Gastroesophageal sphincter (tissue), 4 donors: ENCODE results near the gene IZUMO1R. TPM values are rescaled to one million over a fixed set of nuclear protein-coding genes. Genes with fewer than 3 reads are reported as not detected.

Experiments used
- ATAC-seq: fragments of 150-250 bp; one replicate; pipeline ENCODE4 v1.9.1; 2016; ENCODE audit warnings: mild to moderate bottlenecking, moderate library complexity
- H3K27ac ChIP-seq, 4 donors: fragments of 200-600 bp; sonication (generic) in 3 of 4; 1 replicate in 3 of 4; 2 replicates in 1 of 4; pipeline ENCODE4 v1.5.1; 2016 to 2019
- H3K27me3 ChIP-seq: fragments of 200-600 bp; sonication (generic); one replicate; pipeline ENCODE4 v1.5.1; 2019
- H3K36me3 ChIP-seq, 2 donors: fragments of 200-600 bp; sonication (generic); one replicate each; pipeline ENCODE4 v1.5.1; 2019; ENCODE audit warnings: control low read depth in 1 of 2
- H3K4me1 ChIP-seq, 3 donors: fragments of 200-600 bp; sonication (generic); 1 replicate in 2 of 3; 2 replicates in 1 of 3; pipeline ENCODE4 v1.5.1; 2016 to 2019; ENCODE audit warnings: control low read depth in 2 of 3
- H3K4me3 ChIP-seq, 2 donors: fragments of 200-600 bp; sonication (generic); one replicate each; pipeline ENCODE4 v1.5.1; 2019; ENCODE audit warnings: mild to moderate bottlenecking in 1 of 2, moderate library complexity in 1 of 2
- H3K9me3 ChIP-seq, 3 donors: fragments of 200-600 bp; sonication (generic); one replicate each; pipeline ENCODE4 v1.5.1; 2017 to 2019; ENCODE audit warnings: control low read depth in 2 of 3
- CTCF ChIP-seq, 4 experiments: fragments of 200-600 bp in 2 of 4; fragments of 450-650 bp in 2 of 4; sonication (generic) in 1 of 4; IDR thresholded peaks; one replicate each; pipeline ENCODE4 v1.5.1; 2017 to 2019; ENCODE audit warnings: antibody characterized with exemption in 4 of 4, mild to moderate bottlenecking in 2 of 4, moderate library complexity in 2 of 4
- EP300 ChIP-seq: sonication (generic); formaldehyde crosslinking; IDR thresholded peaks from one replicate; pipeline ENCODE4 v1.6.1; 2017; ENCODE audit warnings: antibody characterized with exemption, mild to moderate bottlenecking
- POLR2A ChIP-seq, 2 donors: fragments of 450-650 bp; IDR thresholded peaks; one replicate each; pipeline ENCODE4 v1.6.1; 2017; ENCODE audit warnings: antibody characterized with exemption in 2 of 2, mild to moderate bottlenecking in 2 of 2, moderate library complexity in 1 of 2
- POLR2AphosphoS5 ChIP-seq: sonication (generic); formaldehyde crosslinking; IDR thresholded peaks from one replicate; pipeline ENCODE4 v1.6.1; 2017; ENCODE audit warnings: antibody characterized with exemption
- whole genome bisulfite sequencing, 2 donors: methylation state at CpG; one replicate each; pipeline ENCODE4 v1.1.5; 2018; ENCODE audit warnings: low coverage in 1 of 2; 5-methylcytosine and 5-hydroxymethylcytosine counted together
- total RNA-seq, 4 donors: library from RNA; depleted of rRNA; stranded (reverse); fragments of >200 nt; gene quantifications; one replicate each; pipeline ENCODE4 v1.1.0, GENCODE V29; 2016

The IZUMO1R gene
- total RNA-seq, 4 donors from 2014 or later = not detected

- no peak overlapping the region for H3K27ac ChIP-seq
- no peak overlapping the region for H3K4me3 ChIP-seq
- no peaks in the 10 kb centered on the region for H3K4me1 ChIP-seq
- H3K36me3 ChIP-seq = no peaks in the 10 kb centered on the region
- WGBS, 2 donors = 72 to 77% methylated on average over 3 of the region's 3 CpGs
- H3K9me3 ChIP-seq = peaks cover 0 to 4% (median 0%) of the 10 kb centered on the region in 3 donors
- TF ChIP-seq POLR2A (IDR thresholded peaks at IDR 0.05) = no peak
- no peak for TF ChIP-seq EP300
- TF ChIP-seq CTCF (IDR thresholded peaks at IDR 0.05) = no peak
- no peak for TF ChIP-seq POLR2AphosphoS5
- ATAC-seq = no peak
- no peaks in the 10 kb centered on the region for H3K27me3 ChIP-seq
Measured at GRCh38 chr11:94322501-94322900, 18.1 kb downstream of the IZUMO1R start.

GRCh38 chr11:94325681-94326080, 21.3 kb downstream of the IZUMO1R start:
- TF ChIP-seq POLR2A (IDR thresholded peaks at IDR 0.05) (no peak), EP300 (no peak), CTCF (IDR thresholded peaks at IDR 0.05) (no peak), POLR2AphosphoS5 (no peak)
- WGBS, 2 donors = 20 to 33% methylated on average over 1 of the region's 1 CpG
- H3K27me3 ChIP-seq = no peaks in the 10 kb centered on the region
- no peak overlapping the region for H3K27ac ChIP-seq
- H3K4me3 ChIP-seq = no peak overlapping the region
- no peaks in the 10 kb centered on the region for H3K36me3 ChIP-seq
- peaks cover 0 to under 1% (median 0%) of the 10 kb centered on the region in 3 donors for H3K9me3 ChIP-seq
- peaks cover 0 to under 1% (median 0%) of the 10 kb centered on the region in 3 donors for H3K4me1 ChIP-seq
- ATAC-seq = no peak

- no peaks in the 10 kb centered on the region for H3K27me3 ChIP-seq
- peaks cover 0 to 6% (median 0%) of the 10 kb centered on the region in 3 donors for H3K4me1 ChIP-seq
- H3K4me3 ChIP-seq = no peak overlapping the region
- H3K27ac ChIP-seq = no peak overlapping the region
- H3K36me3 ChIP-seq = no peaks in the 10 kb centered on the region
- TF ChIP-seq CTCF (IDR thresholded peaks at IDR 0.05) (no peak), EP300 (no peak), POLR2A (IDR thresholded peaks at IDR 0.05) (no peak), POLR2AphosphoS5 (no peak)
- 31 to 50% methylated on average over 2 to 3 of the region's 3 CpGs for WGBS, 2 donors
- no peak for ATAC-seq
- H3K9me3 ChIP-seq = no peaks in the 10 kb centered on the region
Measured at GRCh38 chr11:94326947-94327346, 22.6 kb downstream of the IZUMO1R start.

GRCh38 chr11:94328587-94329080, 24.3 kb downstream of the IZUMO1R start:
- H3K27me3 ChIP-seq = no peaks in the 10 kb centered on the region
- no peak for ATAC-seq
- H3K4me3 ChIP-seq = no peak overlapping the region
- 78 to 80% methylated on average over 2 to 5 of the region's 6 CpGs for WGBS, 2 donors
- no peaks in the 10 kb centered on the region for H3K9me3 ChIP-seq
- H3K27ac ChIP-seq = no peak overlapping the region
- H3K36me3 ChIP-seq = no peaks in the 10 kb centered on the region
- TF ChIP-seq CTCF (IDR thresholded peaks at IDR 0.05) (no peak), POLR2A (IDR thresholded peaks at IDR 0.05) (no peak), POLR2AphosphoS5 (no peak), EP300 (no peak)
- H3K4me1 ChIP-seq = peaks cover 0 to 6% (median 0%) of the 10 kb centered on the region in 3 donors

- Histone ChIP-seq H3K36me3 (no peaks in the 10 kb centered on the region), H3K27me3 (no peaks in the 10 kb centered on the region), H3K27ac (no peak overlapping the region), H3K9me3 (no peaks in the 10 kb centered on the region), H3K4me1 (peaks cover 0 to 6% (median 0%) of the 10 kb centered on the region in 3 donors), H3K4me3 (no peak overlapping the region)
- WGBS, 2 donors = 76 to 90% methylated on average over 3 of the region's 3 CpGs
- no peak for ATAC-seq
- no peak for TF ChIP-seq EP300
Measured at GRCh38 chr11:94329501-94329900, 25.1 kb downstream of the IZUMO1R start.
